HepG2 (cell line): Measurements from ENCODE around the gene MPV17L. TPM values are rescaled to one million over a fixed set of nuclear protein-coding genes. Genes with fewer than 3 reads are reported as not detected.

Source experiments
- ATAC-seq: fragments of 200-7000 bp; cut with Tn5 transposase; 3 replicates; pipeline ENCODE4 v1.9.1; 2020; ENCODE audit warnings: mild to moderate bottlenecking, moderate library complexity
- BruUV-seq: library from RNA; stranded (reverse); fragments of 400-500 nt; replicated peaks from 2 replicates; lab custom pipeline; 2021; lab: Mats Ljungman, UMichigan
- CTCF ChIA-PET: fragments of 300-600 bp; formaldehyde crosslinking; extraction: SDS; loops from one replicate; lab custom pipeline; 2021; ENCODE audit warnings: low total read pairs, inconsistent platforms, low intra/inter-chr PET ratio; lab: Yijun Ruan, JAX
- POLR2A ChIA-PET: fragments of 350-600 bp; sonication (Branson Sonifier 250); formaldehyde crosslinking; loops from one replicate; lab custom pipeline; 2020; ENCODE audit warnings: antibody characterized with exemption, inconsistent platforms; lab: Yijun Ruan, JAX
- DNase-seq: peaks from one replicate; pipeline ENCODE4 v3.0.0-alpha.2; 2015; ENCODE audit warnings: low spot score
- FAIRE-seq: peaks from 3 replicates; lab custom pipeline; 2011; peaks lifted over from hg19 to GRCh38; lab: Jason Lieb, UNC
- H2AFZ ChIP-seq: one replicate; pipeline ENCODE4 v1.6.1; 2011; ENCODE audit warnings: low read length, inconsistent platforms
- H3K27ac ChIP-seq: fragments of 300-600 bp; 3 replicates; pipeline ENCODE4 v1.8.0; 2011; ENCODE audit warnings: mixed run types, mild to moderate bottlenecking, mixed read lengths, low read length, inconsistent platforms; ENCODE audit not compliant: insufficient read depth; ENCODE audit errors: extremely low read length
- H3K27me3 ChIP-seq, 2 experiments: fragments of 200-600 bp in 1 of 2; 2 replicates in 1 of 2; 3 replicates in 1 of 2; pipeline versions ENCODE4 v1.6.0 to v1.8.0; 2011; ENCODE audit warnings: low read length in 2 of 2, mild to moderate bottlenecking in 2 of 2, moderate library complexity in 2 of 2, inconsistent platforms in 1 of 2; ENCODE audit not compliant: insufficient read depth in 2 of 2, control insufficient read depth in 1 of 2
- H3K36me3 ChIP-seq, 2 experiments: fragments of 200-600 bp in 1 of 2; replicated peaks in 1 of 2; 2 replicates in 1 of 2; 3 replicates in 1 of 2; pipeline versions ENCODE4 v1.5.1 to v1.8.0; 2011; ENCODE audit warnings: low read length in 2 of 2, inconsistent platforms in 1 of 2; ENCODE audit not compliant: insufficient read depth in 2 of 2, control insufficient read depth in 1 of 2
- H3K4me1 ChIP-seq: 2 replicates; pipeline ENCODE4 v1.5.1; 2012; ENCODE audit warnings: low read length, inconsistent platforms; ENCODE audit not compliant: insufficient read depth
- H3K4me2 ChIP-seq: 2 replicates; pipeline ENCODE4 v1.6.0; 2011; ENCODE audit warnings: low read depth, low read length, inconsistent platforms
- H3K4me3 ChIP-seq, 3 experiments: fragments of 200-600 bp in 1 of 3; sonication (generic), shearing (Covaris generic) in 1 of 3; replicated peaks in 1 of 3; 2 replicates each; pipeline ENCODE4 v1.5.1; 2011 to 2016; ENCODE audit warnings: low read length in 3 of 3, inconsistent platforms in 2 of 3, low read depth in 2 of 3, mild to moderate bottlenecking in 2 of 3, control low read depth in 1 of 3, mixed read lengths in 1 of 3; ENCODE audit not compliant: insufficient read depth in 1 of 3
- H3K79me2 ChIP-seq: one replicate; pipeline ENCODE4 v1.6.1; 2011; ENCODE audit warnings: low read length, inconsistent platforms; ENCODE audit not compliant: insufficient read depth
- H3K9ac ChIP-seq: 2 replicates; pipeline ENCODE4 v1.6.0; 2011; ENCODE audit warnings: mild to moderate bottlenecking, low read depth, low read length, inconsistent platforms; ENCODE audit not compliant: insufficient read depth
- H3K9me3 ChIP-seq: 2 replicates; pipeline ENCODE4 v1.5.1; 2012; ENCODE audit warnings: mild to moderate bottlenecking, low read length
- H4K20me1 ChIP-seq: 2 replicates; pipeline ENCODE4 v1.6.0; 2011; ENCODE audit warnings: inconsistent platforms, mild to moderate bottlenecking, low read length, moderate library complexity; ENCODE audit not compliant: insufficient read depth
- MZF1 ChIP-seq: sonication (generic); formaldehyde crosslinking; IDR thresholded peaks from 2 replicates; pipeline ENCODE4 v1.8.1; 2023; ENCODE audit warnings: mild to moderate bottlenecking, missing genetic modification reagents, borderline replicate concordance
- NR3C1 ChIP-seq: sonication (generic); formaldehyde crosslinking; IDR thresholded peaks from 2 replicates; pipeline ENCODE4 v1.4.0; 2020; ENCODE audit warnings: missing genetic modification reagents
- POLR2AphosphoS2 ChIP-seq: IDR thresholded peaks from 2 replicates; pipeline ENCODE4 v1.6.1; 2011; ENCODE audit warnings: low read depth, low read length, improper control_type of control experiment
- RAD51 ChIP-seq: fragments of 450-650 bp; IDR thresholded peaks from 2 replicates; pipeline ENCODE4 v1.6.1; 2016; ENCODE audit warnings: borderline replicate concordance
- SP5 ChIP-seq: IDR thresholded peaks from 2 replicates; pipeline ENCODE4 v1.6.1; 2016; ENCODE audit warnings: low read depth, borderline replicate concordance
- TBX3 ChIP-seq: fragments of 450-650 bp; IDR thresholded peaks from 2 replicates; pipeline ENCODE4 v1.6.1; 2017; ENCODE audit warnings: antibody characterized with exemption, mild to moderate bottlenecking, inconsistent platforms, borderline replicate concordance
- ZNF24 ChIP-seq: fragments of 450-650 bp; IDR thresholded peaks from 2 replicates; pipeline ENCODE4 v1.6.1; 2017; ENCODE audit warnings: antibody characterized with exemption, mild to moderate bottlenecking
- ZNF282 ChIP-seq: fragments of 450-650 bp; IDR thresholded peaks from 2 replicates; pipeline ENCODE4 v1.6.1; 2018; ENCODE audit not compliant: partially characterized antibody
- ZNF3 ChIP-seq: IDR thresholded peaks from 2 replicates; pipeline ENCODE4 v1.7.0; 2017; ENCODE audit warnings: inconsistent platforms
- ZNF605 ChIP-seq: sonication (generic); formaldehyde crosslinking; IDR thresholded peaks from 2 replicates; pipeline ENCODE4 v1.8.0; 2022; ENCODE audit warnings: mild to moderate bottlenecking, missing genetic modification reagents
- ZNF891 ChIP-seq: sonication (generic); formaldehyde crosslinking; IDR thresholded peaks from 2 replicates; pipeline ENCODE4 v1.5.0; 2020; ENCODE audit warnings: mild to moderate bottlenecking, missing genetic modification reagents
- WGBS: methylation state at CpG from one replicate; pipeline ENCODE4 v1.1.6; 2017; ENCODE audit warnings: low lambda C conversion rate; 5-methylcytosine and 5-hydroxymethylcytosine counted together
- in situ Hi-C: cut with HindIII; loops from 2 replicates; pipeline ENCODE4 v1.10.0; 2017; ENCODE audit warnings: low pct_unique_long_range_greater_than_20kb; ENCODE audit not compliant: extremely low pct_ligation_motif_present
- intact Hi-C: fragments of 100-400 bp; cut with micrococcal nuclease; formaldehyde crosslinking; loops from one replicate; pipeline ENCODE4 v1.10.0; 2022; ENCODE audit not compliant: unreplicated experiment
- polyA plus RNA-seq, 8 experiments: library from polyadenylated mRNA; depleted of rRNA in 3 of 8; stranded (reverse) in 7 of 8; unstranded in 1 of 8; fragments of >200 nt; fragmentation: Illumina TruSeq in 4 of 8; extraction: Trizol in 4 of 8; gene quantifications; 2 replicates each; pipeline versions ENCODE4 v1.2.1 to v1.2.3, GENCODE V29; 2011 to 2016; ENCODE audit warnings: low read depth in 4 of 8, missing spikeins in 1 of 8, mixed read lengths in 1 of 8; ENCODE audit not compliant: insufficient read depth in 1 of 8
- total RNA-seq, 5 experiments: library from RNA; depleted of rRNA; stranded (reverse); fragments of >200 nt; fragmentation: Illumina TruSeq; extraction: Trizol; gene quantifications; 2 replicates each; pipeline ENCODE4 v1.2.3, GENCODE V29; 2016; ENCODE audit warnings: low read depth in 1 of 5
- TF ChIP-seq, protein P1 (sequence below), 2 experiments: IDR thresholded peaks; 2 replicates each; pipeline ENCODE4 v1.6.1; 2011 to 2012; ENCODE audit warnings: low read length in 2 of 2, borderline replicate concordance in 1 of 2, low read depth in 1 of 2, mild to moderate bottlenecking in 1 of 2, moderate library complexity in 1 of 2
- TF ChIP-seq, protein P2 (sequence below): IDR thresholded peaks from 2 replicates; pipeline ENCODE4 v1.6.1; 2016; ENCODE audit warnings: low read depth, borderline replicate concordance
- TF ChIP-seq, protein P3 (sequence below): sonication (generic); formaldehyde crosslinking; IDR thresholded peaks from 2 replicates; pipeline ENCODE4 v1.4.0; 2020; ENCODE audit warnings: missing genetic modification reagents
- TF ChIP-seq, protein P4 (sequence below): sonication (generic); formaldehyde crosslinking; IDR thresholded peaks from 2 replicates; pipeline ENCODE4 v1.5.0; 2020; ENCODE audit warnings: missing genetic modification reagents
- TF ChIP-seq, protein P5 (sequence below): sonication (generic); formaldehyde crosslinking; IDR thresholded peaks from 2 replicates; pipeline ENCODE4 v1.4.0; 2020; ENCODE audit warnings: mild to moderate bottlenecking, missing genetic modification reagents

Gene MPV17L
- total and polyA plus RNA-seq, 2 of the 13 experiments (the other 11 are each of a cell fraction or from before 2014, with no cell fraction given): 34.7 to 63.8 TPM

DNA sequence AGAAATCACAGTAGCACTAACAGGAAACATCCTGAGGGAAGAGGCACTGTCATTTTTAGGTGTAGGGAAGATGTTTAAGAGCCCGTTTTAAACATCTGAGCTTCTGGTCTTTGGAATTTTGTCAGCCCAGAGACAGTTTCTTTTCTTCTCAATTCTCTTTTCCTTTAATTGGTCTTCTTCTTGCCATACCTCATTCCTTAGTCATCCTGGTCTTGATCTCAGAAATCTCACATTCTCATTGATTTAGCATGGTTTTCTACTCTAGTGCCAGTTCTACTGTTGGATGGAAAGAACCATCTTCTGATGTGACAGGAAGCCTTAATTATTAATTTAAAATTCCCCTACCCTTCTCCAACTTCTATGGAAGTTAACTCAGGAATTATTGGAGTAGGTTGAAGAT lies 64.2 kb downstream of the MPV17L start:
- H3K4me2 ChIP-seq: no peak overlapping the region
- BruUV-seq: no TSS peak
- DNase-seq (no peak), FAIRE-seq (no peak), ATAC-seq (no peak)
- no peaks in the 10 kb centered on the region for H3K79me2 ChIP-seq
- in situ Hi-C loops: no loop called here
- WGBS: 37% methylated on average over 1 of the region's 1 CpG
- H2AFZ ChIP-seq: no peak overlapping the region
- TF ChIP-seq, protein P1, sequence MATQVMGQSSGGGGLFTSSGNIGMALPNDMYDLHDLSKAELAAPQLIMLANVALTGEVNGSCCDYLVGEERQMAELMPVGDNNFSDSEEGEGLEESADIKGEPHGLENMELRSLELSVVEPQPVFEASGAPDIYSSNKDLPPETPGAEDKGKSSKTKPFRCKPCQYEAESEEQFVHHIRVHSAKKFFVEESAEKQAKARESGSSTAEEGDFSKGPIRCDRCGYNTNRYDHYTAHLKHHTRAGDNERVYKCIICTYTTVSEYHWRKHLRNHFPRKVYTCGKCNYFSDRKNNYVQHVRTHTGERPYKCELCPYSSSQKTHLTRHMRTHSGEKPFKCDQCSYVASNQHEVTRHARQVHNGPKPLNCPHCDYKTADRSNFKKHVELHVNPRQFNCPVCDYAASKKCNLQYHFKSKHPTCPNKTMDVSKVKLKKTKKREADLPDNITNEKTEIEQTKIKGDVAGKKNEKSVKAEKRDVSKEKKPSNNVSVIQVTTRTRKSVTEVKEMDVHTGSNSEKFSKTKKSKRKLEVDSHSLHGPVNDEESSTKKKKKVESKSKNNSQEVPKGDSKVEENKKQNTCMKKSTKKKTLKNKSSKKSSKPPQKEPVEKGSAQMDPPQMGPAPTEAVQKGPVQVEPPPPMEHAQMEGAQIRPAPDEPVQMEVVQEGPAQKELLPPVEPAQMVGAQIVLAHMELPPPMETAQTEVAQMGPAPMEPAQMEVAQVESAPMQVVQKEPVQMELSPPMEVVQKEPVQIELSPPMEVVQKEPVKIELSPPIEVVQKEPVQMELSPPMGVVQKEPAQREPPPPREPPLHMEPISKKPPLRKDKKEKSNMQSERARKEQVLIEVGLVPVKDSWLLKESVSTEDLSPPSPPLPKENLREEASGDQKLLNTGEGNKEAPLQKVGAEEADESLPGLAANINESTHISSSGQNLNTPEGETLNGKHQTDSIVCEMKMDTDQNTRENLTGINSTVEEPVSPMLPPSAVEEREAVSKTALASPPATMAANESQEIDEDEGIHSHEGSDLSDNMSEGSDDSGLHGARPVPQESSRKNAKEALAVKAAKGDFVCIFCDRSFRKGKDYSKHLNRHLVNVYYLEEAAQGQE (IDR thresholded peaks at IDR 0.05; ENCODE audit: borderline replicate concordance in 1 of 2, low read depth in 1 of 2, low read length in 2 of 2): no peak
- TF ChIP-seq, protein P2, sequence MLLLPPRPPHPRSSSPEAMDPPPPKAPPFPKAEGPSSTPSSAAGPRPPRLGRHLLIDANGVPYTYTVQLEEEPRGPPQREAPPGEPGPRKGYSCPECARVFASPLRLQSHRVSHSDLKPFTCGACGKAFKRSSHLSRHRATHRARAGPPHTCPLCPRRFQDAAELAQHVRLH (CRISPR knock-in tag): no peak
- no peak for TF ChIP-seq POLR2AphosphoS2
- TF ChIP-seq SP5 (CRISPR knock-in tag): no peak
- no peak for TF ChIP-seq ZNF282
- TF ChIP-seq ZNF891: no peak
- TF ChIP-seq, protein P3, sequence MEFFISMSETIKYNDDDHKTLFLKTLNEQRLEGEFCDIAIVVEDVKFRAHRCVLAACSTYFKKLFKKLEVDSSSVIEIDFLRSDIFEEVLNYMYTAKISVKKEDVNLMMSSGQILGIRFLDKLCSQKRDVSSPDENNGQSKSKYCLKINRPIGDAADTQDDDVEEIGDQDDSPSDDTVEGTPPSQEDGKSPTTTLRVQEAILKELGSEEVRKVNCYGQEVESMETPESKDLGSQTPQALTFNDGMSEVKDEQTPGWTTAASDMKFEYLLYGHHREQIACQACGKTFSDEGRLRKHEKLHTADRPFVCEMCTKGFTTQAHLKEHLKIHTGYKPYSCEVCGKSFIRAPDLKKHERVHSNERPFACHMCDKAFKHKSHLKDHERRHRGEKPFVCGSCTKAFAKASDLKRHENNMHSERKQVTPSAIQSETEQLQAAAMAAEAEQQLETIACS (CRISPR knock-in tag): no peak
- no peak for TF ChIP-seq RAD51
- no peak for TF ChIP-seq ZNF3 (CRISPR knock-in tag)
- TF ChIP-seq, protein P4, sequence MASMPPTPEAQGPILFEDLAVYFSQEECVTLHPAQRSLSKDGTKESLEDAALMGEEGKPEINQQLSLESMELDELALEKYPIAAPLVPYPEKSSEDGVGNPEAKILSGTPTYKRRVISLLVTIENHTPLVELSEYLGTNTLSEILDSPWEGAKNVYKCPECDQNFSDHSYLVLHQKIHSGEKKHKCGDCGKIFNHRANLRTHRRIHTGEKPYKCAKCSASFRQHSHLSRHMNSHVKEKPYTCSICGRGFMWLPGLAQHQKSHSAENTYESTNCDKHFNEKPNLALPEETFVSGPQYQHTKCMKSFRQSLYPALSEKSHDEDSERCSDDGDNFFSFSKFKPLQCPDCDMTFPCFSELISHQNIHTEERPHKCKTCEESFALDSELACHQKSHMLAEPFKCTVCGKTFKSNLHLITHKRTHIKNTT (CRISPR knock-in tag): no peak
- no peak for TF ChIP-seq MZF1
- TF ChIP-seq ZNF605: no peak
- no peak for TF ChIP-seq TBX3
- TF ChIP-seq, protein P5, sequence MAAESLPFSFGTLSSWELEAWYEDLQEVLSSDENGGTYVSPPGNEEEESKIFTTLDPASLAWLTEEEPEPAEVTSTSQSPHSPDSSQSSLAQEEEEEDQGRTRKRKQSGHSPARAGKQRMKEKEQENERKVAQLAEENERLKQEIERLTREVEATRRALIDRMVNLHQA (CRISPR knock-in tag): no peak
- no peak for TF ChIP-seq ZNF24
- no peak for TF ChIP-seq NR3C1 (CRISPR knock-in tag)
- no peaks in the 10 kb centered on the region for H3K36me3 ChIP-seq
- H4K20me1 ChIP-seq: no peaks in the 10 kb centered on the region
- no peak overlapping the region for H3K9ac ChIP-seq
- no peak overlapping the region for H3K27ac ChIP-seq
- peaks cover 29% of the 10 kb centered on the region for H3K4me1 ChIP-seq
- no peaks in the 10 kb centered on the region for H3K27me3 ChIP-seq
- intact Hi-C loops: no loop called here
- ChIA-PET CTCF (no interaction called here), POLR2A (no interaction called here)
- H3K9me3 ChIP-seq: no peaks in the 10 kb centered on the region
- H3K4me3 ChIP-seq: no peak overlapping the region
